Cardiac muscle cell (in vitro differentiated cells and primary cell): ENCODE data around the gene SENP7. TPM values are rescaled to one million over a fixed set of nuclear protein-coding genes. Genes with fewer than 3 reads are reported as not detected.

ENCODE experiments used
- DNase-seq, 2 donors: peaks; one replicate each; pipeline versions ENCODE4 v3.0.0 to v3.0.0-alpha.2; 2010 to 2017; ENCODE audit warnings: low read depth in 1 of 2, low spot score in 1 of 2
- H3K27ac ChIP-seq: fragments of 200-600 bp; sonication (generic); 2 replicates; pipeline ENCODE4 v1.5.1; 2016
- H3K27me3 ChIP-seq: fragments of 200-600 bp; sonication (generic); 2 replicates; pipeline ENCODE4 v1.6.0; 2016; ENCODE audit warnings: control low read depth
- H3K36me3 ChIP-seq: fragments of 200-600 bp; sonication (generic); 2 replicates; pipeline ENCODE4 v1.5.1; 2016; ENCODE audit warnings: control low read depth
- H3K4me1 ChIP-seq: fragments of 200-600 bp; sonication (generic); 2 replicates; pipeline ENCODE4 v1.8.1; 2017; ENCODE audit warnings: low read depth, mild to moderate bottlenecking, mixed run types
- H3K4me3 ChIP-seq: fragments of 200-600 bp; sonication (generic); 2 replicates; pipeline ENCODE4 v1.5.1; 2016; ENCODE audit warnings: mild to moderate bottlenecking
- H3K9me3 ChIP-seq: fragments of 200-600 bp; sonication (generic); 2 replicates; pipeline ENCODE4 v1.5.1; 2017; ENCODE audit warnings: low read depth, mild to moderate bottlenecking, control low read depth
- polyA plus RNA-seq: library from polyadenylated mRNA; unstranded; fragments of >200 nt; fragmentation: Nextera tagmentation; extraction: Ambion mirVana; gene quantifications from 2 replicates; pipeline ENCODE4 v1.2.1, GENCODE V29; 2016
- total RNA-seq: library from RNA; depleted of rRNA; stranded (reverse); fragments of >200 nt; gene quantifications from 2 replicates; pipeline ENCODE4 v1.2.3, GENCODE V29; 2016
- TF ChIP-seq, protein P1 (sequence below): IDR thresholded peaks from 2 replicates; pipeline ENCODE4 v1.5.1; 2012; ENCODE audit warnings: low read depth, mild to moderate bottlenecking, low read length

The SENP7 gene
- total and polyA plus RNA-seq, 2 experiments from 2014 or later: 8.2 to 18.9 TPM

DNA sequence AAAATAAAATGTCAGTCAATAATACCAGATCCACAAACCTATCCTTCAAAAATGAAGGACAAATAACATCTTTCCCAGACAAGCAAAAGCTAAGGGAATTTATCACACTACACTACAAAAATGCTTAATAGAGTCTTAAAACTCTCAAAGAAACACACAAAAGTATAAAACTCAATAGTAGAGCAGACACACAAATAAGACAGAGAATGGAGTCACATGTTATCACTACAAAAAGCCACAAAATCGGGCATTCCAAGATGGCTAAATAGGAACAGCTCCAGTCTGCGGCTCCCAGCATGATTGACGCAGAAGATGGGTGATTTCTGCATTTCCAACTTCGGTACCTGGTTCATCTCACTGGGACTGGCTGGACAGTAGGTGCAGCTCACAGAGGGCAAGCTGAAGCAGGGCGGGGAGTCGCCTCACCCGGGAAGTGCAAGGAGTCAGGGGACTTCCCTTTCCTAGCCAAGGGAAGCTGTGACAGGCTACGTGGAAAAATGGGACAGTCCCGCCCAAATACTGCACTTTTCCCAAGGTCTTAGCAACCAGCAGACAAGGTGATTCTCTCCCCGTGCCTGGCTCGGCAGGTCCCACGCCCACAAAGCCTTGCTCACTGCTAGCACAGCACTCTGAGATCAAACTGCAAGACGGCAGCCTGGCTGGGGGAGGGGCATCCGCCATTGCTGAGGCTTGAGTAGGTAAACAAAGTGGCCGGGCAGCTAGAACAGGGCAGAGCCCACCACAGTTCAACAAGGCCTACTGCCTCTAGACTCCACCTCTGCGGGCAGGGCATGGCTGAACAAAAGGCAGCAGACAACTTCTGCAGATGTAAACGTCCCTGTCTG lies 46.3 kb downstream of the SENP7 start:
- H3K4me1 ChIP-seq: peaks cover 19% of the 10 kb centered on the region
- DNase-seq: peak; percentile 3 to 56
- H3K27ac ChIP-seq: peak overlapping the region; percentile 90
- H3K27me3 ChIP-seq: no peaks in the 10 kb centered on the region
- peak overlapping the region; percentile 10 for H3K4me3 ChIP-seq
- no peaks in the 10 kb centered on the region for H3K36me3 ChIP-seq
- TF ChIP-seq, protein P1, sequence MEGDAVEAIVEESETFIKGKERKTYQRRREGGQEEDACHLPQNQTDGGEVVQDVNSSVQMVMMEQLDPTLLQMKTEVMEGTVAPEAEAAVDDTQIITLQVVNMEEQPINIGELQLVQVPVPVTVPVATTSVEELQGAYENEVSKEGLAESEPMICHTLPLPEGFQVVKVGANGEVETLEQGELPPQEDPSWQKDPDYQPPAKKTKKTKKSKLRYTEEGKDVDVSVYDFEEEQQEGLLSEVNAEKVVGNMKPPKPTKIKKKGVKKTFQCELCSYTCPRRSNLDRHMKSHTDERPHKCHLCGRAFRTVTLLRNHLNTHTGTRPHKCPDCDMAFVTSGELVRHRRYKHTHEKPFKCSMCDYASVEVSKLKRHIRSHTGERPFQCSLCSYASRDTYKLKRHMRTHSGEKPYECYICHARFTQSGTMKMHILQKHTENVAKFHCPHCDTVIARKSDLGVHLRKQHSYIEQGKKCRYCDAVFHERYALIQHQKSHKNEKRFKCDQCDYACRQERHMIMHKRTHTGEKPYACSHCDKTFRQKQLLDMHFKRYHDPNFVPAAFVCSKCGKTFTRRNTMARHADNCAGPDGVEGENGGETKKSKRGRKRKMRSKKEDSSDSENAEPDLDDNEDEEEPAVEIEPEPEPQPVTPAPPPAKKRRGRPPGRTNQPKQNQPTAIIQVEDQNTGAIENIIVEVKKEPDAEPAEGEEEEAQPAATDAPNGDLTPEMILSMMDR: no peak
- H3K9me3 ChIP-seq: no peaks in the 10 kb centered on the region

DNA sequence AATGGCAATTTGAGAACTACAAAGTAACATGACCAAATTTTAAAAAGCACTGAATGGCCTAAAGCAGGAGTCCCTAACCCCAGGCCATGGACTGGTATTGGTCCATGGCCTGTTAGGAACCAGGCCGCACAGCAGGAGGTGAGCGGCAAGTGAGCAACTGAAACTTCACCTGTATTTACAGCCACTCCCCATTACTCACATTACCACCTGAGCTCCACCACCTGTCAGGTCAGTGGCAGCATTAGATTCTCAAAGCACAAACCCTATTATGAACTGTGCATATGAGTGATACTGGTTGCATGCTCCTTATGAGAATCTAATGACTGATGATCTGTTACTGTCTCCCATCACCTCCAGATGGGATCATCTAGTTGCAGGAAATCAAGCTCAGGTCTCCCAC lies 48.8 kb downstream of the SENP7 start:
- H3K4me3 ChIP-seq: no peak overlapping the region
- H3K4me1 ChIP-seq: peaks cover 19% of the 10 kb centered on the region
- no peak for DNase-seq
- no peaks in the 10 kb centered on the region for H3K27me3 ChIP-seq
- H3K27ac ChIP-seq: no peak overlapping the region
- H3K36me3 ChIP-seq: no peaks in the 10 kb centered on the region
- H3K9me3 ChIP-seq: no peaks in the 10 kb centered on the region
- TF ChIP-seq, protein P1: no peak

DNA sequence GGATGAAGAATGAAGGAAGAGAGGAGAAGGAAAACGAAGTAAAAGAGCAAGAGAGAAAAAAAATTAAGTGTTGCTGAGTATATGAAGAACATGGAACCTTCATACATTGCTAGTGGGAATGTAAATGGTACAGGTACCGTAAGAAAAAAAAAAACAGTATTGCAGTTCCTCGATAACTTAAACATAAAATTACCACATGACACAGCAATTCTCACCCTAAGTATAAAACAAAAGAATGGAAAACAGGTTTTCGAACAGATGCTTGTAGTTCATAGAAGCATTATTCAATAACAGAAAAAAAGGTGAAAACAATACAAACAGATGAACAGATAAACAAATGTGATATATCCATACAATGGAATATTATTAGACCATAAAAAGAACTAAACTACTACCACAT lies 51.6 kb downstream of the SENP7 start:
- no peak overlapping the region for H3K4me3 ChIP-seq
- DNase-seq: no peak
- no peak overlapping the region for H3K27ac ChIP-seq
- TF ChIP-seq, protein P1: no peak
- H3K27me3 ChIP-seq: no peaks in the 10 kb centered on the region
- H3K36me3 ChIP-seq: peaks cover 6% of the 10 kb centered on the region
- H3K4me1 ChIP-seq: peaks cover 10% of the 10 kb centered on the region
- H3K9me3 ChIP-seq: no peaks in the 10 kb centered on the region

GRCh38 chr3:101458387-101458786 lies 54.6 kb downstream of the SENP7 start:
- no peak overlapping the region for H3K4me3 ChIP-seq
- H3K9me3 ChIP-seq: no peaks in the 10 kb centered on the region
- TF ChIP-seq, protein P1: no peak
- H3K4me1 ChIP-seq: no peaks in the 10 kb centered on the region
- H3K27me3 ChIP-seq: no peaks in the 10 kb centered on the region
- no peak overlapping the region for H3K27ac ChIP-seq
- H3K36me3 ChIP-seq: peaks cover 6% of the 10 kb centered on the region
- DNase-seq: no peak

- H3K27me3 ChIP-seq: no peaks in the 10 kb centered on the region
- peaks cover 6% of the 10 kb centered on the region for H3K36me3 ChIP-seq
- H3K4me1 ChIP-seq: no peaks in the 10 kb centered on the region
- no peaks in the 10 kb centered on the region for H3K9me3 ChIP-seq
- DNase-seq: no peak
- TF ChIP-seq, protein P1: no peak
- H3K4me3 ChIP-seq: no peak overlapping the region
- H3K27ac ChIP-seq: no peak overlapping the region
These were observed 58.4 kb downstream of the SENP7 start for GRCh38 chr3:101454629-101455028.
